ENCODE results near the gene ANKRD10.

Gene ANKRD10

DNA sequence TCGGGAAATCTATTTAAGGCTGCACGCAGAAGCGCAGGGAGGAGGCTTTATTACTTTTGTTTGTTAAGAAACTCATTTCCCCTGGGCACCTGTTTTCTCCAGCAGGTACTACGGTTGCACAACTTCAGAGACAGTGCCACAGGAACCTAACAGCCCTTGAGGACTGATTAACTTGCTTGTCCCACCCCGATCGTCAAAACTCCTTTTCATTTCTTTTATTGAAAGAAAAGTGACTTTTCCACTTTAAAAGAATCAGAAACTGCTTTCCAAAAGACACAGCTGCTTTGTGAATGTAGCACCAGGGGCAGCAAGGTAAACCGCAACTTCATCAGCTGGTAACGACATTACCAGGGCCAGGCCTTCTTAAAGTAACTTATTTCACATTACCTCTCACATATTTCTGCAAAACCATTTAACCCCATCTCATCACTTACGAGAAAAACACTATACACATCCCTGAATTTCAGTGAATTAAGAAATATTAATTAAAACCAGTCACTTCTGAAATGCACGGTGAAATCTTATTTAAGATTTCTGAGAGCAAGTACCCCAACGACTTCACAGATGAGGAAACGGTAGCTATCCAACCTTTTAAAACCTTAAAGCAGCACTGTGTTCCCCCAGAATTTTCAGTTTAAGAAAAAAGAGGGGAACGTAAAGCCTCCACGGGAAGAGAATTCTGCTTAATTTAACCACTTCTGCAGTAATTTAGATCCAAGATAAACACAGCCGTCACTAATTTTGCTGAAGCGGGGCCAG lies 1.4 kb downstream of the ANKRD10 start:
- no peaks in the 10 kb centered on the region for H3K27me3 ChIP-seq (ENCODE audit: control insufficient read depth, insufficient read depth, low read length)
- H3K4me1 ChIP-seq (ENCODE audit: control insufficient read depth, insufficient read depth, low read length): peaks cover 41% of the 10 kb centered on the region
- H3K36me3 ChIP-seq (ENCODE audit: control insufficient read depth, insufficient read depth, low read length): peaks cover 20% of the 10 kb centered on the region
- H3K9ac ChIP-seq (ENCODE audit: low read depth, low read length): peak overlapping the region; percentile 99
- peak overlapping the region; percentile 98 for H3K27ac ChIP-seq (ENCODE audit: low read depth, low read length)
- peak overlapping the region; percentile 98 for H3K4me3 ChIP-seq (ENCODE audit: low read depth, low read length)
- H3K9me3 ChIP-seq (ENCODE audit: control insufficient read depth, insufficient read depth, low read length): no peaks in the 10 kb centered on the region

GRCh38 chr13:110912651-110913051 lies 2.2 kb downstream of the ANKRD10 start:
- Histone ChIP-seq H3K36me3 (ENCODE audit: control insufficient read depth, insufficient read depth, low read length) (peaks cover 20% of the 10 kb centered on the region), H3K9me3 (ENCODE audit: control insufficient read depth, insufficient read depth, low read length) (no peaks in the 10 kb centered on the region), H3K27me3 (ENCODE audit: control insufficient read depth, insufficient read depth, low read length) (no peaks in the 10 kb centered on the region), H3K4me1 (ENCODE audit: control insufficient read depth, insufficient read depth, low read length) (peaks cover 49% of the 10 kb centered on the region), H3K27ac (ENCODE audit: low read depth, low read length) (no peak overlapping the region), H3K9ac (ENCODE audit: low read depth, low read length) (peak overlapping the region; percentile 99), H3K4me3 (ENCODE audit: low read depth, low read length) (peak overlapping the region; percentile 98)

DNA sequence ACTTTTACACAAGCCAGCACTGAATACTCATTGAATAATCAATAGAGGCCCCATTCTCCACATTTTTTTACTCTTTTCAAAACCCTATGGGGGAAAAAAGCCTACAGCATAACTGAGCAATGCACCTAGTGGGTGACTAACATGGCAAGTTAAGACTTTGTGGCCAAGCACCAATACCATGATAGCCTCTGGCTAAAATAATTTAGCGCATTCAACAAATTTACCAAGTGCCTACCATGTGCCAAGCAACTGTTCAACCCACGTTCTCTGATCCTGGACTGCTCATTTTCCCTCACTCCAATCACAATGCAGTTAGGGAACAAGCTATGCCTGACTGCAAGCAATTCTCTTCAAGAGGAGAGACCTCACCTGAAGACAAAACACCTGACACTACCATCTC lies 3.0 kb downstream of the ANKRD10 start:
- peaks cover 25% of the 10 kb centered on the region for H3K36me3 ChIP-seq (ENCODE audit: control insufficient read depth, insufficient read depth, low read length)
- H3K4me3 ChIP-seq (ENCODE audit: low read depth, low read length): peak overlapping the region; percentile 98
- H3K9ac ChIP-seq (ENCODE audit: low read depth, low read length): no peak overlapping the region
- H3K27ac ChIP-seq (ENCODE audit: low read depth, low read length): no peak overlapping the region
- H3K27me3 ChIP-seq (ENCODE audit: control insufficient read depth, insufficient read depth, low read length): no peaks in the 10 kb centered on the region
- H3K9me3 ChIP-seq (ENCODE audit: control insufficient read depth, insufficient read depth, low read length): no peaks in the 10 kb centered on the region
- peaks cover 56% of the 10 kb centered on the region for H3K4me1 ChIP-seq (ENCODE audit: control insufficient read depth, insufficient read depth, low read length)

- Histone ChIP-seq H3K27me3 (ENCODE audit: control insufficient read depth, insufficient read depth, low read length) (no peaks in the 10 kb centered on the region), H3K36me3 (ENCODE audit: control insufficient read depth, insufficient read depth, low read length) (peaks cover 41% of the 10 kb centered on the region), H3K9ac (ENCODE audit: low read depth, low read length) (peak overlapping the region; percentile 5; the same call in 1 of the 2 replicates), H3K4me3 (ENCODE audit: low read depth, low read length) (peak overlapping the region; percentile 25), H3K9me3 (ENCODE audit: control insufficient read depth, insufficient read depth, low read length) (no peaks in the 10 kb centered on the region), H3K4me1 (ENCODE audit: control insufficient read depth, insufficient read depth, low read length) (peaks cover 66% of the 10 kb centered on the region), H3K27ac (ENCODE audit: low read depth, low read length) (peak overlapping the region; percentile 96)
These were observed 4.6 kb downstream of the ANKRD10 start for GRCh38 chr13:110910013-110910890.

- no peaks in the 10 kb centered on the region for H3K9me3 ChIP-seq (ENCODE audit: control insufficient read depth, insufficient read depth, low read length)
- H3K9ac ChIP-seq (ENCODE audit: low read depth, low read length): peak overlapping the region; percentile 52
- peaks cover 67% of the 10 kb centered on the region for H3K4me1 ChIP-seq (ENCODE audit: control insufficient read depth, insufficient read depth, low read length)
- peak overlapping the region; percentile 43 for H3K4me3 ChIP-seq (ENCODE audit: low read depth, low read length)
- H3K27me3 ChIP-seq (ENCODE audit: control insufficient read depth, insufficient read depth, low read length): no peaks in the 10 kb centered on the region
- H3K27ac ChIP-seq (ENCODE audit: low read depth, low read length): peak overlapping the region; percentile 96
- H3K36me3 ChIP-seq (ENCODE audit: control insufficient read depth, insufficient read depth, low read length): peaks cover 61% of the 10 kb centered on the region
These were observed 6.6 kb downstream of the ANKRD10 start for GRCh38 chr13:110907951-110908898.

GRCh38 chr13:110907301-110907700 lies 7.6 kb downstream of the ANKRD10 start:
- Histone ChIP-seq H3K36me3 (ENCODE audit: control insufficient read depth, insufficient read depth, low read length) (peaks cover 70% of the 10 kb centered on the region), H3K4me1 (ENCODE audit: control insufficient read depth, insufficient read depth, low read length) (peaks cover 63% of the 10 kb centered on the region), H3K9ac (ENCODE audit: low read depth, low read length) (peak overlapping the region; percentile 49; the same call in 1 of the 2 replicates), H3K4me3 (ENCODE audit: low read depth, low read length) (no peak overlapping the region), H3K9me3 (ENCODE audit: control insufficient read depth, insufficient read depth, low read length) (no peaks in the 10 kb centered on the region), H3K27me3 (ENCODE audit: control insufficient read depth, insufficient read depth, low read length) (no peaks in the 10 kb centered on the region), H3K27ac (ENCODE audit: low read depth, low read length) (peak overlapping the region; percentile 96)

- H3K9me3 ChIP-seq (ENCODE audit: control insufficient read depth, insufficient read depth, low read length): no peaks in the 10 kb centered on the region
- no peak overlapping the region for H3K27ac ChIP-seq (ENCODE audit: low read depth, low read length)
- no peak overlapping the region for H3K9ac ChIP-seq (ENCODE audit: low read depth, low read length)
- H3K27me3 ChIP-seq (ENCODE audit: control insufficient read depth, insufficient read depth, low read length): no peaks in the 10 kb centered on the region
- peaks cover 44% of the 10 kb centered on the region for H3K4me1 ChIP-seq (ENCODE audit: control insufficient read depth, insufficient read depth, low read length)
- peaks cover 86% of the 10 kb centered on the region for H3K36me3 ChIP-seq (ENCODE audit: control insufficient read depth, insufficient read depth, low read length)
- H3K4me3 ChIP-seq (ENCODE audit: low read depth, low read length): no peak overlapping the region
These were observed 10.1 kb downstream of the ANKRD10 start for GRCh38 chr13:110904748-110905147.

GRCh38 chr13:110902370-110902769 lies 12.5 kb downstream of the ANKRD10 start:
- Histone ChIP-seq H3K4me3 (ENCODE audit: low read depth, low read length) (no peak overlapping the region), H3K27me3 (ENCODE audit: control insufficient read depth, insufficient read depth, low read length) (no peaks in the 10 kb centered on the region), H3K9me3 (ENCODE audit: control insufficient read depth, insufficient read depth, low read length) (no peaks in the 10 kb centered on the region), H3K27ac (ENCODE audit: low read depth, low read length) (no peak overlapping the region), H3K9ac (ENCODE audit: low read depth, low read length) (no peak overlapping the region), H3K36me3 (ENCODE audit: control insufficient read depth, insufficient read depth, low read length) (peaks cover 94% of the 10 kb centered on the region), H3K4me1 (ENCODE audit: control insufficient read depth, insufficient read depth, low read length) (peaks cover 20% of the 10 kb centered on the region)

GRCh38 chr13:110897521-110897920 lies 17.3 kb downstream of the ANKRD10 start:
- H3K27me3 ChIP-seq (ENCODE audit: control insufficient read depth, insufficient read depth, low read length): no peaks in the 10 kb centered on the region
- no peaks in the 10 kb centered on the region for H3K4me1 ChIP-seq (ENCODE audit: control insufficient read depth, insufficient read depth, low read length)
- H3K4me3 ChIP-seq (ENCODE audit: low read depth, low read length): no peak overlapping the region
- H3K36me3 ChIP-seq (ENCODE audit: control insufficient read depth, insufficient read depth, low read length): peaks cover 95% of the 10 kb centered on the region
- H3K27ac ChIP-seq (ENCODE audit: low read depth, low read length): no peak overlapping the region
- no peak overlapping the region for H3K9ac ChIP-seq (ENCODE audit: low read depth, low read length)
- H3K9me3 ChIP-seq (ENCODE audit: control insufficient read depth, insufficient read depth, low read length): no peaks in the 10 kb centered on the region

DNA sequence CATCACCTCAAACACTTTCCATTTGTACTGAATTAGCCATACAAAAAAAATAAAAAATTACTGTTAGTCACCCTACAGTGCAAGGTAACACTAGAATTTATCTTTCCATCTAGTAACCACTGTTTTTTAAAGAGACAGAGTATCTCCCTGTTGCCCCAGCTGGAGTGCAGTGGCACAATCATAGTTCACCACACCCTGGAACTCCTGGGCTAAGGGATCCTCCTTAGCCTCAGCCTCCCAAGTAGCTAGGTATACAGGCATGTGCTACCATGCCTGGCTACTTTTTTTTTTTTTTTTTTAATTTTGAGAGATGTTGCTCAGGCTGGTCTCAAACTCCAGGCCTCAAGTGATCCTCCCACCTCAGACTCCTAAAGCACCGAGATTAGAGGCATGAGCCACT lies 17.9 kb downstream of the ANKRD10 start:
- Histone ChIP-seq H3K36me3 (ENCODE audit: control insufficient read depth, insufficient read depth, low read length) (peaks cover 94% of the 10 kb centered on the region), H3K27me3 (ENCODE audit: control insufficient read depth, insufficient read depth, low read length) (no peaks in the 10 kb centered on the region), H3K27ac (ENCODE audit: low read depth, low read length) (no peak overlapping the region)

More for the DNA sequence above, 17.9 kb downstream of the ANKRD10 start:
- no peak overlapping the region for H3K9ac ChIP-seq (ENCODE audit: low read depth, low read length)
- no peaks in the 10 kb centered on the region for H3K4me1 ChIP-seq (ENCODE audit: control insufficient read depth, insufficient read depth, low read length)
- no peaks in the 10 kb centered on the region for H3K9me3 ChIP-seq (ENCODE audit: control insufficient read depth, insufficient read depth, low read length)
- no peak overlapping the region for H3K4me3 ChIP-seq (ENCODE audit: low read depth, low read length)
